Left ventricle myocardium inferior (tissue), 1 donor: ENCODE measurements around the gene WDR37. TPM values are rescaled to one million over a fixed set of nuclear protein-coding genes. Genes with fewer than 3 reads are reported as not detected.

ENCODE experiments used
- DNase-seq: peaks from one replicate; pipeline ENCODE4 v3.0.0-alpha.2; 2020
- H3K27ac ChIP-seq: fragments of 200-600 bp; replicated peaks from 2 replicates; pipeline ENCODE4 v1.8.0; 2021
- H3K27me3 ChIP-seq: fragments of 200-600 bp; 2 replicates; pipeline ENCODE4 v1.8.0; 2021; ENCODE audit warnings: low read depth
- H3K36me3 ChIP-seq: fragments of 200-600 bp; 2 replicates; pipeline ENCODE4 v1.8.0; 2021
- H3K4me1 ChIP-seq: fragments of 200-600 bp; 2 replicates; pipeline ENCODE4 v1.8.0; 2021
- H3K4me3 ChIP-seq: fragments of 200-600 bp; 2 replicates; pipeline ENCODE4 v1.8.0; 2021; ENCODE audit warnings: mild to moderate bottlenecking, moderate library complexity
- H3K9me3 ChIP-seq: fragments of 200-600 bp; replicated peaks from 2 replicates; pipeline ENCODE4 v1.8.0; 2021
- CTCF ChIP-seq: fragments of 200-600 bp; IDR thresholded peaks from 2 replicates; pipeline ENCODE4 v1.8.0; 2021; ENCODE audit warnings: antibody characterized with exemption, mild to moderate bottlenecking, borderline replicate concordance
- intact Hi-C: fragments of 100-400 bp; cut with micrococcal nuclease; formaldehyde crosslinking; loops from one replicate; pipeline ENCODE4 v1.11.0; 2022
- total RNA-seq: library from RNA; stranded (reverse); fragmentation: NEBNext Ultra II Directional; extraction: Animal tissue kit (Norgen Biotek cat#: 25700); gene quantifications from one replicate; pipeline ENCODE4 v1.2.1, GENCODE V29; 2021
- donor health status: DM: no; HTN: yes; CAD: no; lungs with severe emphysema.

WDR37 gene
- total RNA-seq, 1 donor from 2014 or later, result 28.2 TPM

GRCh38 chr10:1090696-1091095 is 34.5 kb downstream of the WDR37 start:
- Histone ChIP-seq H3K36me3 (peaks cover 85% of the 10 kb centered on the region), H3K27me3 (no peaks in the 10 kb centered on the region), H3K4me3 (no peak overlapping the region), H3K4me1 (peaks cover 7% of the 10 kb centered on the region), H3K9me3 (no peaks in the 10 kb centered on the region), H3K27ac (no peak overlapping the region)
- DNase-seq, result no peak
- no peak for TF ChIP-seq CTCF
- intact Hi-C loops, result no loop called here

- H3K27me3 ChIP-seq, result no peaks in the 10 kb centered on the region
- peaks cover 15% of the 10 kb centered on the region for H3K4me1 ChIP-seq
- no peak overlapping the region for H3K4me3 ChIP-seq
- TF ChIP-seq CTCF, result no peak
- intact Hi-C loops, result no loop called here
- H3K27ac ChIP-seq, result no peak overlapping the region
- no peak for DNase-seq
- no peaks in the 10 kb centered on the region for H3K9me3 ChIP-seq
- H3K36me3 ChIP-seq, result peaks cover 78% of the 10 kb centered on the region
Observed at GRCh38 chr10:1093696-1094095, 37.5 kb downstream of the WDR37 start.

- no peak for DNase-seq
- Histone ChIP-seq H3K27me3 (no peaks in the 10 kb centered on the region), H3K36me3 (peaks cover 71% of the 10 kb centered on the region), H3K4me3 (no peak overlapping the region), H3K4me1 (peaks cover 16% of the 10 kb centered on the region), H3K27ac (no peak overlapping the region), H3K9me3 (no peaks in the 10 kb centered on the region)
- intact Hi-C loops, result no loop called here
- TF ChIP-seq CTCF, result no peak
Observed at GRCh38 chr10:1094112-1095057, 38.2 kb downstream of the WDR37 start.

- Histone ChIP-seq H3K4me3 (no peak overlapping the region), H3K4me1 (peaks cover 27% of the 10 kb centered on the region), H3K27ac (no peak overlapping the region), H3K36me3 (peaks cover 62% of the 10 kb centered on the region), H3K9me3 (no peaks in the 10 kb centered on the region), H3K27me3 (no peaks in the 10 kb centered on the region)
- intact Hi-C loops, result no loop called here
- DNase-seq, result no peak
- TF ChIP-seq CTCF, result no peak
Observed at GRCh38 chr10:1095498-1095897, 39.3 kb downstream of the WDR37 start.

GRCh38 chr10:1096287-1096889 is 40.2 kb downstream of the WDR37 start:
- Histone ChIP-seq H3K27me3 (no peaks in the 10 kb centered on the region), H3K9me3 (no peaks in the 10 kb centered on the region), H3K4me1 (peaks cover 31% of the 10 kb centered on the region), H3K4me3 (no peak overlapping the region), H3K36me3 (peaks cover 62% of the 10 kb centered on the region), H3K27ac (no peak overlapping the region)
- no peak for TF ChIP-seq CTCF
- DNase-seq, result no peak
- intact Hi-C loops, result no loop called here
